Retinal pigment epithelial cell (primary cell): ENCODE data around the gene HYOU1.

Experiments used
- DNase-seq: peaks from one replicate; pipeline ENCODE4 v3.0.0-alpha.2; 2010; ENCODE audit warnings: low read depth
- H3K4me3 ChIP-seq: 2 replicates; pipeline ENCODE4 v1.5.1; 2011; ENCODE audit warnings: mild to moderate bottlenecking, low read length, control low read depth, moderate library complexity
- CTCF ChIP-seq: conservative IDR thresholded peaks from 2 replicates; pipeline ENCODE4 v1.5.1; 2011; ENCODE audit warnings: low read depth, low read length, control low read depth, inconsistent platforms

The HYOU1 gene

GRCh38 chr11:119015054-119015611, 41.9 kb downstream of the HYOU1 start:
- H3K4me3 ChIP-seq, result no peak overlapping the region
- no peak for TF ChIP-seq CTCF
- DNase-seq, result no peak

- DNase-seq, result no peak
- TF ChIP-seq CTCF, result no peak
- H3K4me3 ChIP-seq, result no peak overlapping the region
Observed at GRCh38 chr11:119014209-119014924, 42.6 kb downstream of the HYOU1 start.

GRCh38 chr11:119012629-119013170, 44.3 kb downstream of the HYOU1 start:
- no peak overlapping the region for H3K4me3 ChIP-seq
- no peak for TF ChIP-seq CTCF
- no peak for DNase-seq

- no peak for TF ChIP-seq CTCF
Observed at GRCh38 chr11:119011476-119012053, 45.4 kb downstream of the HYOU1 start.

GRCh38 chr11:119006656-119007055, 50.3 kb downstream of the HYOU1 start:
- H3K4me3 ChIP-seq, result no peak overlapping the region
- DNase-seq, result no peak
- TF ChIP-seq CTCF, result no peak

More at GRCh38 chr11:119011476-119012053, 45.4 kb downstream of the HYOU1 start:
- no peak for DNase-seq
- H3K4me3 ChIP-seq, result no peak overlapping the region

GRCh38 chr11:119000906-119001305, 56.1 kb downstream of the HYOU1 start:
- no peak for TF ChIP-seq CTCF
- H3K4me3 ChIP-seq, result no peak overlapping the region
- DNase-seq, result no peak
